IPS DF 6.9 (cell line): Measurements from ENCODE around the gene EPN3.
A peak's percentile ranks its signal among the peaks of the same experiment; 100 is the strongest.

Experiments used
- DNase-seq: peaks from one replicate; pipeline ENCODE4 v3.0.0-alpha.2; 2013; ENCODE audit warnings: low read depth, low spot score
- H3K27ac ChIP-seq: one replicate; pipeline ENCODE4 v1.5.1; 2013; ENCODE audit warnings: low read length, control low read depth
- H3K27me3 ChIP-seq: 2 replicates; pipeline ENCODE4 v1.6.1; 2013; ENCODE audit warnings: mild to moderate bottlenecking, low read length; ENCODE audit not compliant: control insufficient read depth, insufficient read depth
- H3K36me3 ChIP-seq: 2 replicates; pipeline ENCODE4 v1.6.1; 2013; ENCODE audit warnings: low read length; ENCODE audit not compliant: control insufficient read depth, insufficient read depth
- H3K4me1 ChIP-seq: 2 replicates; pipeline ENCODE4 v1.6.1; 2013; ENCODE audit warnings: low read length; ENCODE audit not compliant: control insufficient read depth, insufficient read depth
- H3K4me3 ChIP-seq: 2 replicates; pipeline ENCODE4 v1.5.1; 2013; ENCODE audit warnings: mild to moderate bottlenecking, low read length
- H3K9me3 ChIP-seq: 2 replicates; pipeline ENCODE4 v1.6.1; 2013; ENCODE audit warnings: low read length, inconsistent platforms; ENCODE audit not compliant: control insufficient read depth, insufficient read depth
- WGBS: extraction: QIAGEN DNeasy Blood & Tissue Kit; methylation state at CpG from one replicate; pipeline ENCODE4 v1.1.7; 2013; ENCODE audit warnings: mixed read lengths, missing lambda C conversion rate; ENCODE audit not compliant: insufficient read length, insufficient coverage; 5-methylcytosine and 5-hydroxymethylcytosine counted together

EPN3 gene

DNA sequence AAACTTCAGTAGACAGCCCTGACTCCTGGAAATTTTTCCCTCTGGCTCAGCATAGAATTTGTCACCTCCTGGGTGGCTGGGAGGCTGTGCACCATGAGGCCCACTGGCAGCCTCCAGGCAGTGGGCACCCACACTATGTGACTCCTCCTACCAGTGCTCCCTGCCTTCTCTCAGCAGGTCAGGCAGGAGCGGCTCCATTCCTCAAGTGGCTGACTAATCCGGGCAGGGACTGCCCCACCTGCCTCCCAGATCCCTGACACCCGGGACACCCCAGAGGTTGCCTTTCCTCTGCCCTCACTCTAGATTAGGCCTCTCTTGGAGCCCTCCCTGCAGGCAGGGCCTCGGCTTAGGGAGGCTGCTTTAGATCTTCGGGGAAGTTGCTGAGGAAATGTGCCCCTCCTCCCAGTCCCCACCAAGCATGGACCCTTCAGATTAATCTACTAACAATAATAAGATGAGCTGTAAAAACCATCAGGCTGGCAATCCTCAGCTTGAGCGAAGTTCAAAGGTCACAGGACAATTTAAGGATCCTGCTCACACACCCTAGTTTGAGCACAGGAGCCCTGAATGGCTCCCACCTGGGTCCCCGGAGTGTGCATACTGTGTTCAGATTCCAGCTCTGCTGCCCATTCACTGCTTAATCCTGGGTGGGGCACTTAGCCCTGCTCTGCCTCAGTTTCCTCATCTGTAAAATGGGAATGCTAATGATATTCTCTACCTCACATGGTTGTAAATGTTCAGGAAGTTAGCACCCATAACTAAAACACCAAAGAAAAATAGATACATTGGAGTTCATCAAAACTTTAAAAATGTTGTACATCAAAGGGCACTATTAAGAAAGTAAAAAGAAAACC, 34.3 kb upstream of the EPN3 start:
- Histone ChIP-seq H3K4me1 (no peaks in the 10 kb centered on the region), H3K27ac (no peak overlapping the region), H3K27me3 (no peaks in the 10 kb centered on the region), H3K36me3 (no peaks in the 10 kb centered on the region), H3K4me3 (no peak overlapping the region), H3K9me3 (no peaks in the 10 kb centered on the region)
- no peak for DNase-seq
- no CpG with 5 or more reads among the region's 7 CpGs for WGBS

DNA sequence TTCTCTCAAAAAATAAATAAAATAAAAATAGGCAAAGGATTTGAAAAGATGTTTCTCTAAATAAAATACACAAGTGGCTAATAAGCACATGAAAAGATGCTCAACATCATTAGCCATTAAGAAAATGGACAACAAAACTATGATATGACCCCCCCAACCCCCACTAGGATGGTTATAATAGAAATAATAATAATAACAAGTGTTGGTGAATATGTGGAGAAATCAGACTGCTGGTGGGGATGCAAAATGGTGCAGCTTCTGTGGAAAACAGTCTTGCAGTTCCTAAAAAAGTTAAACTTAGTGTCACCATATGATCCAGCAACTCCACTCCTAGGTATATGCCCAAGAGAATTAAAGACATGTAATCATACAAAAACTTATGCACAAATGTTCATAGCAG, 33.3 kb upstream of the EPN3 start:
- H3K27me3 ChIP-seq = no peaks in the 10 kb centered on the region
- no peak for DNase-seq
- no peak overlapping the region for H3K4me3 ChIP-seq
- H3K36me3 ChIP-seq = no peaks in the 10 kb centered on the region
- no peak overlapping the region for H3K27ac ChIP-seq
- H3K9me3 ChIP-seq = no peaks in the 10 kb centered on the region
- no peaks in the 10 kb centered on the region for H3K4me1 ChIP-seq

GRCh38 chr17:50499721-50500120, 32.8 kb upstream of the EPN3 start:
- H3K4me1 ChIP-seq = no peaks in the 10 kb centered on the region
- H3K27ac ChIP-seq = no peak overlapping the region
- no peak overlapping the region for H3K4me3 ChIP-seq
- H3K27me3 ChIP-seq = no peaks in the 10 kb centered on the region
- WGBS = no CpG with 5 or more reads among the region's 2 CpGs
- no peaks in the 10 kb centered on the region for H3K9me3 ChIP-seq
- DNase-seq = no peak
- no peaks in the 10 kb centered on the region for H3K36me3 ChIP-seq

GRCh38 chr17:50501054-50501453, 31.5 kb upstream of the EPN3 start:
- DNase-seq = no peak
- no peaks in the 10 kb centered on the region for H3K27me3 ChIP-seq
- no peak overlapping the region for H3K27ac ChIP-seq

GRCh38 chr17:50502301-50502990, 30.1 kb upstream of the EPN3 start:
- no peaks in the 10 kb centered on the region for H3K36me3 ChIP-seq
- no peak overlapping the region for H3K4me3 ChIP-seq
- no peak for DNase-seq
- no CpG with 5 or more reads among the region's 9 CpGs for WGBS
- H3K27me3 ChIP-seq = no peaks in the 10 kb centered on the region
- H3K4me1 ChIP-seq = no peaks in the 10 kb centered on the region
- H3K27ac ChIP-seq = no peak overlapping the region
- no peaks in the 10 kb centered on the region for H3K9me3 ChIP-seq

More at GRCh38 chr17:50501054-50501453, 31.5 kb upstream of the EPN3 start:
- H3K36me3 ChIP-seq = no peaks in the 10 kb centered on the region
- no peaks in the 10 kb centered on the region for H3K4me1 ChIP-seq
- WGBS = no CpG with 5 or more reads among the region's 5 CpGs
- H3K4me3 ChIP-seq = no peak overlapping the region
- H3K9me3 ChIP-seq = no peaks in the 10 kb centered on the region

GRCh38 chr17:50505591-50506130, 26.9 kb upstream of the EPN3 start:
- Histone ChIP-seq H3K27me3 (no peaks in the 10 kb centered on the region), H3K4me3 (no peak overlapping the region), H3K9me3 (no peaks in the 10 kb centered on the region), H3K27ac (no peak overlapping the region), H3K36me3 (no peaks in the 10 kb centered on the region), H3K4me1 (peaks cover 3% of the 10 kb centered on the region)
- DNase-seq = no peak
- no CpG with 5 or more reads among the region's 7 CpGs for WGBS

DNA sequence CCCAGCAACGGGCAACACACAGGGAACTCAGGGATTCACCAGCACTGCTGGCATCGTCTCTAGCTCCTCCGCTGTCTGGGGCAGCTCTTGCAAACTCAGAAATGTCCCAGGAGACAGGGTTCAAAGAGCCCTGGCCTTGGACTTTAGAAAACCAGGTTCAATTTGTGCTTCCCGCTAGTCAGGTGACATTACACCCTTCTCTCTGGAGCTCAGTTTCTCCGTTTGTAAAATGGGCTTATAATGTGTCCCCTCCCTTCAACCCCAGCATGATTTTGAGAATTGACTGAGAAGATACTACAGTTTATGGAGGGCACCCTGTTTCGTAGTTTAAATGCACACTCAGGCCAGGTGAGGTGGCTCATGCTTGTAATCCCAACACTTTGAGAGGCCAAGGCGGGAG, 26.2 kb upstream of the EPN3 start:
- no CpG with 5 or more reads among the region's 7 CpGs for WGBS

GRCh38 chr17:50507871-50508572, 24.5 kb upstream of the EPN3 start, which contains the start of gene MYCBPAP:
Gene MYCBPAP, plus strand, starts transcription at chr17:50508439. Its CDS starts 236 bp downstream, at chr17:50508675.
- peak within 1 kb of the TSS; percentile 81 for H3K4me3 ChIP-seq
- no CpG with 5 or more reads among the region's 66 CpGs for WGBS
- no peak for DNase-seq

More for the DNA sequence above, 26.2 kb upstream of the EPN3 start:
- Histone ChIP-seq H3K4me1 (peaks cover 3% of the 10 kb centered on the region), H3K9me3 (no peaks in the 10 kb centered on the region), H3K27me3 (no peaks in the 10 kb centered on the region), H3K36me3 (no peaks in the 10 kb centered on the region), H3K4me3 (no peak overlapping the region), H3K27ac (no peak overlapping the region)
- DNase-seq = no peak

GRCh38 chr17:50508573-50509460, 23.7 kb upstream of the EPN3 start:
- Histone ChIP-seq H3K4me3 (peak overlapping the region; percentile 81), H3K36me3 (no peaks in the 10 kb centered on the region), H3K27me3 (no peaks in the 10 kb centered on the region; the same call in 1 of the 2 replicates), H3K27ac (no peak overlapping the region), H3K4me1 (peaks cover 3% of the 10 kb centered on the region), H3K9me3 (no peaks in the 10 kb centered on the region)
- WGBS = no CpG with 5 or more reads among the region's 32 CpGs
- DNase-seq = no peak

More at GRCh38 chr17:50507871-50508572, 24.5 kb upstream of the EPN3 start, which contains the start of gene MYCBPAP:
- no peaks in the 10 kb centered on the region for H3K9me3 ChIP-seq
- no peaks in the 10 kb centered on the region; the same call in 1 of the 2 replicates for H3K27me3 ChIP-seq
- H3K4me1 ChIP-seq = peaks cover 3% of the 10 kb centered on the region
- no peaks in the 10 kb centered on the region for H3K36me3 ChIP-seq
- no peak within 1 kb of the TSS for H3K27ac ChIP-seq
